ENCODE data around the gene SCYGR3. TPM values are rescaled to one million over a fixed set of nuclear protein-coding genes. Genes with fewer than 3 reads are reported as not detected.

SCYGR3 gene, protein sequence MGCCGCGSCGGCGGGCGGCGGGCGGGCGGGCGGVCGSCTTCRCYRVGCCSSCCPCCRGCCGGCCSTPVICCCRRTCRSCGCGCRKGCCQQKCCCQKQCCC
- total RNA-seq = not detected in 2 replicates

DNA sequence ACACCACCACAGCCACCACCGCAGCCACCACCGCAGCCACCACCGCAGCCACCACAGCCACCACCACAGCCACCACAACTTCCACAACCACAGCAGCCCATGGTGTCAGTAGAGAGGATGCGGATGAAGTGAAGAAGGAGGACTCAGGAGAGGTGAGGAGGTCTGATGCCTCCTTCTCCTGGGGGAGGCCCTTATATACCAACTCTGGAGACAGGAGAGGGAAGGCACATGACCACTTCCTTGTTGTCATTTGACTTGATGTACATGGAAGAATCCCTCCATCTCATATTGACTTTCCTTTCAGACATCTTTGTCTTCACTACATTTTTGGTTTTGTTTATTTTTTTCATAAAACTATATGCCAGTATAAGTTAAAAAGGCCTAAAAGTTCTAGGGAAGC is at the start of gene SCYGR3:
Gene SCYGR3, minus strand, starts transcription at position 101 of the 400 bp plus-strand sequence. Its CDS starts 0 bp downstream, at position 101.
- no peak for DNase-seq (ENCODE audit: extremely low read depth, low read depth, low spot score)

DNA sequence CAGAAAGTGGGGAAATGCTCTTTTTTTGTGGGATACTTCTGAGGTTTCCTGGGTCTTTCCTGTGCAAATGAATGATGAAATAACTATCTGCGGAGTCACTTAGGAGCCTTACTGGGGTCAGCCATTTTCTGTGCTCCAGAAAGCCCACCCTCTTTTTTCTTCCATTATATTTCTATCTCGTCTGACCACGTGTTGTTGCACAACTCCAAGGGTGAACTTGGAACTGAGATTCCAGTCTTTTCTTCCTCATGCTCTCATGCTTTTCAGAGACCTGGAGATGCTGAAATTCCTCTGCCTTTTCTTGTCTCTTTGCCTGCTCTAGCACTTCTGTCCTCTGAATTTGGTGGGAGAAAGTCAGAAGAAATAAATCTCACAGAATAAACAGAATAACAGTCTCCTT is 47.2 kb upstream of the SCYGR3 start:
- no peak for DNase-seq (ENCODE audit: extremely low read depth, low read depth, low spot score)

DNA sequence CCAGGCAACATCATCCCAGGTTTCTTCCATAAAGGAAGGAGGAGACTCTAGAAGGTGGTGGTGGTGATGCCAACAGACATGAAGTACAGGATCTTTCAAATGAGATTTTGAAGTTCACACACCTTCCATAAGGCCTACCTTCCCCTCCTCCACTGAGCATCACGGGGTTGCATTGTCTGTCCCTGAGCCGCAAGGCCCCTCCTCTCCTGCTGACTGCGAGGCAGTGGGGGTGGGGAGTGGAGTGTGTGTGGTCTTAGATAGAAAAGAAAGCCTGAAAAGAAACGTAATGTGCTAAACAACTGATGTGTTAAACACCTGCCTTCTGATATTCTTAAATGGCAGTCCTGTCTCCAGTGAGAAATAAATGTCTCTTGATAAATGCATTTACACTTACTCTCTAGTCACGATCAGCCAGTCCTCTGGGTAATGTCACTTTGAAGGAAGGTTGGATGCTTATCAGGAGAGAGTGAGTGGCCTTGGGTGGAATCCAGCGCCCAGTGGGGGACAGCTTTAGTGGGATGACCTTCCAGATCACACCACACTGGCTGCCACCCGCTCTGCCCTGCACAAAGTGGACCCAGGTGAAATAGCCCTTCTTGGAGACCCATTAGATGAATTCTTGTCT is 46.5 kb upstream of the SCYGR3 start:
- DNase-seq (ENCODE audit: extremely low read depth, low read depth, low spot score) = no peak

DNA sequence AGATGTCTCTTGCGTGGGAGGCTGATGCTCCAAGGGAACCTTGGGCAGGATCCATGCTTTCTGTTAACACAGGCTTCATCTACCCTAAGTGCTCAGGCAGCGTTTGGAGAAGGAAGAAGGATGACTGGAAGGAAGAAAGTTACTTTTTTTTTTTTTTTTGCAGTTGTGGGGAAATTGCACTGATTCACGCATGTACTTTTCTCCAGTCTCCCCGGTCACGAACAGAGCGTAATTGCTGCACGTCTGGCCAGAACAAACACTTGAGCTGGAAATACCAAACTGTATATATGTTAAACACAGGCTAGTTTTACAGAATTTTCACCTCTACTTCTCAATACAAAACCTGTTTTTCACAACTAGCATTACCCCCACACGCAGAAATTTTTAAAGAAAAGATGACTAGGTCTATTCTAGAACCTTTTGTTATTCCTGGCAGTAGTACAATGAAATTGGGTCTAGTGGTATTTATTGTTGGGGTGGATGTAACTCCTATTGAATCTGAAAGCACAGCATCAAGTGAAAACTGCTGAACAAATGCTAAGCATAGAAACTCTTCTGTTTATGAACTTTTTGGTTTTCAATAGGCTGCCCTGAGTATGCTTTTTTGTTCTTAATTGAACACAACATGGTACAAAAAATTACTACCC is 42.7 kb upstream of the SCYGR3 start:
- DNase-seq (ENCODE audit: extremely low read depth, low read depth, low spot score) = no peak

DNA sequence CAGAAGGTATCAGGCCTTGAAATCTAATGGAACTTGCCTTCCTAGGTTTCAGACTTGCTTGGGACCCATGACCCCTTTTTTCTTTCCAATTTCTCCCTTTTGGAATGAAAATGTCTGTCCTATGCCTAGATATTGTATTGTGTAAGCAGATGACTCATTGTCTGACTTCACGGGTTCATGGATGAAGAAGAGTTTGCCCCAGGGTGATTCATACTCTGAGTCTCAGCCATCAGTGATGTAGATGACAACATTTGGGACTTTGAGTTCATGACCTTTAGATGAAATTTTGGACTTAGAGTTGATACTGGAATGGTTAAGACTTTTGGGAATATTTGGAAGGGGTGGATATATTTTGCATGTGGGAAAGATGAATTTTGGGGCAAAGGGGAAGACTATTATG is 40.8 kb upstream of the SCYGR3 start:
- peak; percentile 16 for DNase-seq (ENCODE audit: extremely low read depth, low read depth, low spot score)

DNA sequence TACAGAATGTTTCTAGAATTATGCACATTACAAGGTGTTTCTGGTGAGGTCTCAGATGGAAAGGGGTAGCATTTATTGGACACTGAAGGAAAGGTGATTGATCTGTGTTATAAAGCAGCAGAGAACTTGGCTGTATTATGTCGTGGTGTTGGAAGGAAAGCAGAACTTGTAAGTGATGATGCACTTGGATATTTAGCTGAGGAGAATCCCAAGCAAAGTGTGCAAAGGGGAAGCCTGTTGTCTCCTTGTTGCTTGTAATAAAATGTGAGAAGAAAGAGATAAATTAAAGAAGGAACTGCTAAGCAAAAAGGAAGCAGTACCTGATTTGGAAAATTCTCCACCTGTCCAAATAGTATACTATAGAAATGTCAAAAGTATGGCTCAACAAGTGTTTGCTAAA is 39.8 kb upstream of the SCYGR3 start:
- DNase-seq (ENCODE audit: extremely low read depth, low read depth, low spot score) = no peak

DNA sequence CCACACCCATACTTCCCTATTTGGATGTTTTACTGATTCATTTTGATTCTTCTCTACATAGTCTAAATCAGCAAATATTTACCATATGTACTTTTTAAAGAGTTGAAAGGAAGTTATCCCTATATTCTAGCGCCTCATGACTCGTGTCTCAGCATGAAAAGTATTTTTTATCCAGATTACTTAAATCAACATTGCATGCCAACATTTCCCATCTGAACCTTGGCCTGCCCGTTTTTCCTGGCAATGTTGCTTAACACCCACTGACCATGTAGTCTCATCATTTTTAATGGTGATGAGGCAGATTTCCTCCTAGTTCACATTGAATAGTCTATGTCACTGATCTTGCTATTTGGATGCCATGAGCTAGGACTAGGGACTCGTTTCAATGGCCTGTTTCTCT is 38.8 kb upstream of the SCYGR3 start:
- no peak for DNase-seq (ENCODE audit: extremely low read depth, low read depth, low spot score)

DNA sequence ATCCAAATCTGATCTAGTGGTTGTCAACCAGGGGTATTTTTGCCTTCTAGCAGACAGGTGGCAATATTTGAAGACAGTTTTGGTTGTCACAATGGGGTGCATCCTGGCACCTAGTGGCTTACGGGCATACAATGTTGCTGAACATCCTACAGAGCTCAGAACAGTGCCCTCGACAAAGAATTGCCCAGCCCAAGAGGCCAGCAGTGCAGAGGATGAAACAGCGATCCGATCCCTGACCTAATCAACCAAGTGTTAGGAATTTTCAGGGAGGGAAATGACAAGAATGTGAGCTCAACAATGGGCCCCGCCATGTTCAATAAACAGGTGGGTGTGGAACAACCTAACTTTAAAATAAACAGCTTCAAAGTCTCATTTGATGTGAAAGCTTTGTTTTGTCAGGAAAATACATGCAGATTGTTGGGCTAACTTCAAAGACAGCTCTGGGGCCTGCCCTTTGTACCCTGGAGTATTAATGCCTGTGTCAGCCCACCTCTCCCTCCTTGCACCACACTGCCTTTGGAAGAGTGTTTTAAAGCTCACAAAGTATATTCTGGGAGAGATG is 29.4 kb upstream of the SCYGR3 start:
- DNase-seq (ENCODE audit: extremely low read depth, low read depth, low spot score) = no peak

DNA sequence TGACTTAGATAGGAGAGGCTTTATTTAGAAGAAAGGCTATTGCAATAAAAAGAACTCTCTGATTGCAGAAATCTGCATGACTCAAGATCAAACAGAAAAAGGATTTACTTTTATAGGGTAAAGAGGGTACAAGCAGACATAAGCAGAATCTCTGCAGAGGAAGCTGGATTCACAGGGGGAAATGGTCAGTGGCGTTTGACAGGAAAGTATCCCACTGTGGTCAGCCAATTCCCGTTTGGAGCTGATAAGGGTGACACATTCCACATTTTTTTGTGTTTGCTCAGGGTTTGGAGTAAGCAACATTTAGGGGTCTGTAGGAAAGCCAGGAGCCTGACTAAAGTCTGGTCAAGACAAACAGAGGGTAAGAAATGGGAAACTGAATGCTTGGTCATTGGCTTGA is 28.0 kb upstream of the SCYGR3 start:
- DNase-seq (ENCODE audit: extremely low read depth, low read depth, low spot score) = no peak

DNA sequence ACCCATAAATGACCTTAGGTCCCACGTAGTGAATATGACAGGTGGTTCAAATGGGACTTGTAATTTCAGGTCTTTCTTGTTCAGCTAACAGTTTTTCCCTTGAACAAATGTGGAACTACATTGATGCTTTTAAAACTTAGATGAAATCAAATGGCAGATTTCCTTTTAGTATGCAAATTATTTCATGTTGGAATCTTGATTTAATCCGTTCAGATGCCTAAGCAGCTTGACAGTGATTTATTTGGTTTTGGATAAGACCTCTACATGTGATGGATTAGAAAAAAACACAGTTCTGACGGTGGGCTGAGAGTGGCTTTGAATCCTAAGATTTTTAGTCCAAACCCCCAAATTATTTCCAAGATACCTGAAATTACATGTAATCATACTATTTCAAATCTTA is 19.6 kb upstream of the SCYGR3 start:
- no peak for DNase-seq (ENCODE audit: extremely low read depth, low read depth, low spot score)

DNA sequence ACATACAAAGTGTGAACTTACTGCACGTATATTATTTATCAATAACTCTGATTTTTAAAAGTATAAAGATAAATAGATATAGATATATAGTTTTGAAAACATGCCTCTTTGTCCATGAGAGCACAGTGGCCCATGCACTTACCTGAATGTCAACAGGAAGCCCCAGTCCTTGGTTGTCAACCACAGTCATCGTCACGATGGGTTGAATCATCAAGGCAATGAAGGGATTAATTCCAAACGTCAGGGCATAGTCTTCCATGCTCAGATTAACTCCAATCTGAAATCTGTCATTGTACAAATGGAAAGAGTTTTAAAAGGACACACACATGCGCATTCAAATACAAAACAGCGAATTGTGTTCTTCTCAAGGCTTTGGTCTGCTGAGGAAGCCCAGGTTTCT is 18.2 kb upstream of the SCYGR3 start:
- no peak for DNase-seq (ENCODE audit: extremely low read depth, low read depth, low spot score)

DNA sequence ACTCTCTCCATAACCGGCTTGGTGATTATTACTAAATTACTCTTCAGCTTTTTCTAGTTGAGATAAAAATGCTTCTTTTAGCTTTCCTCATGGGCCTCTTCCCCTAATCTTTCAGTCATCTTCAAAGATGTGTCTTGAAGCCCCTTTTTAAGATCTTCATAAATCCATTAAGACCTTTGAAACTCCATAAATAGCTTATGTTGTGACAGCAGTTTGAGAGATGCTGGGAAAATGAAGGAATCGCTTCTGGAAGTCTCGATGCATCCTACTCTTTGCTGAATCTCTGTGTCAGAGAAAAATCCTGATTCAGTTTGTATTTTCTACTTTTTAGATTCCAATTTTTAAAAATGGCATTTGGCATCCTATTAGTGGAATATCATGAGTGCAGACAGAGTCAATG is 15.7 kb upstream of the SCYGR3 start:
- DNase-seq (ENCODE audit: extremely low read depth, low read depth, low spot score) = no peak

DNA sequence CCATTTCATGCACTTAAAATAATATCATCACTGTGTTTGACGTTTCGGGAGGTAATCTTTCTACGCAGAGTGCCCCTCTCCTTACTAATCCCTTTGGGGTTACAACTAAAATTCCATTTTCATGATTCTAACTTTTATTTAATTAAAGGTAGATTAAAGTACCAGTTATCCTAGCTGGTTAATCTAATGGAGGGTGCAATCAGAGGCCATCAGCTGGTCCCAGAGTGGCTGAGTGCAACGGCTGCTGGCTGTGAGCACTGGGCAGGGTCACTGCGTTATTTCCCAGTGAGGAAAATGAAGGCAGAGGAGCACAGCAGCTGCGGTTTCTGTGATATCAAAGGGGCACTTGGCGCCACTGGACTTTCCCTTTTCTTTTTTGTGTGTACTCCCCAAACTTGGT is 14.8 kb upstream of the SCYGR3 start:
- DNase-seq (ENCODE audit: extremely low read depth, low read depth, low spot score) = no peak

DNA sequence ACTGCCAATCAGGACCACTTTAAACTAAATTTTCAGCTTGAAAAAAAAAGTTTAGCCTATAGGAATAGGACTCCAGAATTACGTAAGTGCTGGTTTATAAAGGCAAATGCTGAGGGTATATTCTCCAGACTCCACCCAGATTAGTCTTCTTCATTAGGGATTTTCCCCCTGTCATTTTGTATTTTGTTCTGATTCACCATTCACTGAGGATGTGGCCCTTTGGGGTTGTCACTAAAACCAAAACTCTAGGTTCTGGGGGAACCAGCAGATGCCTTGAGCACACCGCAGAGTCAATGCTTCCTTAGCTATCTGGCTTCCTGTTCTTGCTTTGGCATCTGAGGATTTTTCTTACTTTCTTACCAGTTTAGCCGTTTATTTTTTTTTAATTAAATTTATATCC is 13.1 kb upstream of the SCYGR3 start:
- DNase-seq (ENCODE audit: extremely low read depth, low read depth, low spot score) = no peak

DNA sequence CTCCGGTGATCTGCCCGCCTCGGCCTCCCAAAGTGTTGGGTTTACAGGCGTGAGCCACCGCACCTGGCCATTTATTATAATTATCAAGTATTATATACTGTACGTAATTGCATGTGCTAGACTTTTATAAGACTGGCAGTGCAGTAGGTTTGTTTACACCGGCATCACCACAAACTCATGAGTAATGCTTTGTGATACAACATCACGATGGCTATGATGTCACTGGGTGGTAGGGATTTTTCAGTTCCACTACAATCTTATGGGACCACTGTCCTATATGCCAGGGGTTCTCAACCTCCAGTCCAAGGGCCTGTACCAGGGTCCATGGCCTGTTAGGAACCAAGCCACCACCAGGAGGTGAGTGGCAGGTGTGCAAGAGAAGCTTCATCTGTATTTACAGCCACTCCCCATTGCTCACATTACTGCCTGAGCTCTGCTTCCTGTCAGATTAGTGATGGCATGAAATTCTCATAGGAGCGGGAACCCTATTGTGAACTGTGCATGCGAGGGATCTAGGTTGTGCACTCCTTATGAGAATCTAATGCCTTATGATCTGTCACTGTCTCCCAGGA is 12.0 kb upstream of the SCYGR3 start:
- no peak for DNase-seq (ENCODE audit: extremely low read depth, low read depth, low spot score)

DNA sequence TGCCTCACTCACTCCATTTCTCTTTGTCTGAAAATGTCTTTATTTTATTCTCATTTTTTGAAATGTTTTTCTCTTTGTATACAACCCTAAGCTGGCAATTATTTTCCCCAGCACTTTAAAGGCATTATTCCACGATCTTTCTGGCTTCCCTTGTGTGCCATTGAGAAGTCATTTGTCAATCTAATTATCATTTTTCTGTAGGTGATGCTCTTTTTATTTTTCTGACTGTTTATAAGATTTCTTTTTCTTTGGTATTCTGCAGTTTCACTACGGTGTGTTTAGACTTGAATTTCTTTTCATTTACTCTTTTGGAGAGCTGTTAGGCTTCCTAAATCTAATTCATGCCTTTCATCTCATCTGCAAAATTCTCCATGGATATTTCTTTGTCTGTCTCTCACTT is 10.8 kb upstream of the SCYGR3 start:
- DNase-seq (ENCODE audit: extremely low read depth, low read depth, low spot score) = no peak

DNA sequence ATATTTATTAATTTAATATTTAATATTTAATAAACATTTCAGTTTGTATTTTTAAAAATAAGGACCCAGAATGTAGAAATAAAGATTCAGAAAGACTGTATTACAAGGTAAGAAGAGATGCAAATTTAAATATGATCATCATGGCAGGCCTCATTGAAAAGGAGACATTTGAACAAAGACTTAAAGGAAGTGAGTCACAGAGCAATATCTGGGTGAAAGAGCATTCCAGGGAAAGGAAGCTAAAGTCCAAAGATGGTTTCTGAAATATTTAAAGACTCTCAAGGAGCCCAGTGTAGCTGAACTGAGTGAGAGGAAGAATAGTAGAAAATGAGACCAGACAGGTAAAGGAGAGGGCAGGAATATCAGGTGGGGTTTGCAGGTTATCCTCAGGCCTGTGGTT is 8.6 kb upstream of the SCYGR3 start:
- DNase-seq (ENCODE audit: extremely low read depth, low read depth, low spot score) = peak; percentile 31

DNA sequence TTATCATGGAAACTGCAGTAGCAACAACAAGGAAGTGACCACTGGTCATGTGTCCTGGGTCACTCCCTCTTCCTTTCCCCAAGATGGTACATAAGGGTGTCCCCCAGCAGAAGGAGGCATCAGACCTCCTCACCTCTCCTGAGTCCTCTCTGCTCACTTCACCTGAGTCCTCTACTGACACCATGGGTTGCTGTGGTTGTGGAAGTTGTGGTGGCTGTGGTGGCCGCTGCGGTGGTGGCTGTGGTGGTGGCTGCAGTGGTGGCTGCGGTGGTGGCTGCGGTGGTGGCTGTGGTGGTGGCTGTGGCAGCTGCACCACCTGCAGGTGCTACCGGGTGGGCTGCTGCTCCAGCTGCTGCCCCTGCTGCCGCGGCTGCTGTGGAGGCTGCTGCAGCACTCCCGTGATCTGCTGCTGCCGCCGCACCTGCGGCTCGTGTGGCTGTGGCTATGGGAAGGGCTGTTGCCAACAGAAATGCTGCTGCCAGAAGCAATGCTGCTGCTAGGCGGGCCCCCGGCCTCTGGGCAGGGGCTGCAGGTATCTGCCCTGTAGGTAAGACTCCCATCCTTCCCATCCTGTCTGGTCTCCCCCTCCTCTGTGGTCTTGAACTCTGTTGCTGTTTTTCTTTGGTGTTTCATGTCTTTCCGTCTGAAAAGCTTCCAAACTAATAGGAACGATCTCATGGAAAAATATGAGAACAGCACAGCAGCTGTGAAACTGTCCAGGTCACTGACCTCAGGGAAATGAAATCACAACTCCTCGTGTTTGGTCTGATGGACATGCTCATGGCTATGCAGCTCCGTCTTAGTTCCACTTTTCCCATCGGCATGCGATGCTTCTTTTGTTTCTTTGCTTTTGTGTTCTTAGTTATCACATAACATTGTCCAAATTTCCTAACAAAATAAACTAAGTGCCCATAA is 2.9 kb upstream of the SCYGR3 start, which contains the start of gene SCYGR4:
Gene SCYGR4, plus strand, starts transcription at position 183 of the 915 bp plus-strand sequence. Its CDS starts 0 bp downstream, at position 183.
- no peak for DNase-seq (ENCODE audit: extremely low read depth, low read depth, low spot score)

DNA sequence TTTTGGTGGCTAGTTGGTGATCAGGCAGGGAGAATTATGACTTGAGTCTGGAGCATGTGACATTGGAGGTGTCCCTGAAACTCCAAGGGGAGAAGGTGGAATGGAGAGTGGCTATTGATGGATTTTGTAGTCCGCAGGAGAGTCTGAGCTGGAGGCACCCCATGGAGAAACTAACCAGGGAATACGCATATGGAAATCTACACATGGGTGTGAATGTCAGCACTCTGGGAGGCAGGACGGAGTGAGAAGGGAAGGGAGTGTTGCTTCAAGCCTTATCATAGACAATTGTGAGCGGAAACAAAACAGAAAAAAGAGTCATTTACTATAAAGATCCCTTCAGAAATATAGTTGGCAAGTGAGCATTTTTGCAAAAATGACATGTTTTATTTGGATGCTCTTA is 2.0 kb upstream of the SCYGR3 start:
- DNase-seq (ENCODE audit: extremely low read depth, low read depth, low spot score) = no peak

DNA sequence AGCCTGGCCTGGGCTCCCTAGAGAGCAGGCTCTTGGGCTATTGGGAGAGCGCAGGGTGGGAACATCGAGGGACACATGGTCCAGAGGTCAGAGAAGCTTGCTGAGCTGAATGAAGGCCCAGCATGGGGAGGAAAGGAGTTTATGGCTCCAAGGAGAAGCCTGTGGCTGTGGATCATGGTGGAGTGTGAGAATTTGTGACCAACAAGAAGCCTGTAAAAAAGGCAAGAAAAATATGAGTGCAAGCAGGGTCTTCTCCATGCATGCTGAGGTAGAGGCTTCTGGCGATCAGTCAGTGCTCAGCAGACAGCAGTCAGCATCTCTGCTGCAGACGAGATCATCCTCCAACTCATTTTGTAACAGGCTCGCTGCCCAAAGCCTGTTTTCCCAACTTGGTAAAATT is 1.3 kb upstream of the SCYGR3 start:
- no peak for DNase-seq (ENCODE audit: extremely low read depth, low read depth, low spot score)

DNA sequence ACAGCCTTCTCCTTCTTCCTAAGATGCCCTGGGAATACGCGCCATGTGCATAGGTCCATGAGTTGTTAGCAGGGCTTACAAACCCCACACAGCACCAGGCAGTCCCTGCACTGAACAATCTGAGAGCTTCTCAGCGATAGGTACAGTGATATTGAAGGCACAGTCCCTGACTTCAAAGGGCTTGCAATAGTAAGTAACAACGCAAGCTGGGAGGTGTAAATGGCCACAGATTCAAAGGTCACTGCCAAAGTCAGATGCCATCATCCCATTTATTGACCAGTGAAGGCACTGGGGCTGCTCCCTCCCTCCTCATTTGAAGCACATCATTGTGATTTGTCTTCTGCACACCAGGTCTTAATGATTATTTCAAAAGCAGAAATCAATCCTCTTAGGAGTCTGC is 541 bp upstream of the SCYGR3 start:
- no peak for DNase-seq (ENCODE audit: extremely low read depth, low read depth, low spot score)

Data from glomerular endothelial cell (primary cell).